ENCODE results near the gene ATG4B.

Gene ATG4B

GRCh38 chr2:241629762-241630435 lies 7.6 kb upstream of the ATG4B start:
- TF ChIP-seq, protein P1, sequence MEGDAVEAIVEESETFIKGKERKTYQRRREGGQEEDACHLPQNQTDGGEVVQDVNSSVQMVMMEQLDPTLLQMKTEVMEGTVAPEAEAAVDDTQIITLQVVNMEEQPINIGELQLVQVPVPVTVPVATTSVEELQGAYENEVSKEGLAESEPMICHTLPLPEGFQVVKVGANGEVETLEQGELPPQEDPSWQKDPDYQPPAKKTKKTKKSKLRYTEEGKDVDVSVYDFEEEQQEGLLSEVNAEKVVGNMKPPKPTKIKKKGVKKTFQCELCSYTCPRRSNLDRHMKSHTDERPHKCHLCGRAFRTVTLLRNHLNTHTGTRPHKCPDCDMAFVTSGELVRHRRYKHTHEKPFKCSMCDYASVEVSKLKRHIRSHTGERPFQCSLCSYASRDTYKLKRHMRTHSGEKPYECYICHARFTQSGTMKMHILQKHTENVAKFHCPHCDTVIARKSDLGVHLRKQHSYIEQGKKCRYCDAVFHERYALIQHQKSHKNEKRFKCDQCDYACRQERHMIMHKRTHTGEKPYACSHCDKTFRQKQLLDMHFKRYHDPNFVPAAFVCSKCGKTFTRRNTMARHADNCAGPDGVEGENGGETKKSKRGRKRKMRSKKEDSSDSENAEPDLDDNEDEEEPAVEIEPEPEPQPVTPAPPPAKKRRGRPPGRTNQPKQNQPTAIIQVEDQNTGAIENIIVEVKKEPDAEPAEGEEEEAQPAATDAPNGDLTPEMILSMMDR (IDR thresholded peaks at IDR 0.05), result no peak

DNA sequence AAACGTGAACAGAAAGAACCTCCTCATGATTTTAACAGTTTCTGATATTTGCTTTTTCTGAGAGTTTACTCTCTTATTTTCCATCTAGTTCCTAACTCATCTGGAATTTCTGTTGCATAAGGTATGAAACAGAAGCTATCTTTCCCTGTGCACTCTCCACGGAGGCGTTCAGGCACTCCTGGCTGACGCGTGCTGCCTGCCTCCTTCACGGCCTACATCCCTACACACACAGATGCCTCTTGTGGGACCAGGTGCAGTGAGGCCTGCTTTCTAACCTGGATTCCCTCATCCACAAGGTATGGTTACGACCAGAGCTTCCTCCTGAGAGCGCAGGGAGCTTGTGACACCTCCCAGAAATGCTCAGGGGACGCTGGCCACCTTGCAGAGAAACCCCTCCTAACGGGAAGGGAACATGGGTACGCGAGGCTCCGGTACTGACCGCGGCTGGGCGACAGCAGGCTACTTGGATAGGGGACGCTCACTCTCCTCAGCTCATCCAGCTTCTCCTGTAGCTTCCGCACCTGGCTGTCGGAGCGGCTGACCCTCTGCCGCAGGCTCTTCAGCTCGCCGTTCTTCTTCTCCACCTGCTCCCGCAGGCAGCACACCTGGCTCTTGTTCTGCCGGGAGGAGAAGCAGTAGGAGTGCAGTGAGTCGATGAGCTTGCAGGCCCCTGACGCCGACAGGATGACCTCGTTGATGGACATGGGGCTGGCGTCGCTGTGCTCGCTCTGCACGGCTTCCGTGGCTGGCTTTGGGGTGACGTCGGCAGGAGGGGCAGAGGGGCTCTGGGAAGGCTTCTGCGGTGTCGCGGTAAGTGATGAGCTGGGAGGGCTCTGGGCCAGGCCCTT lies 4.8 kb upstream of the ATG4B start:
- TF ChIP-seq, protein P1 (IDR thresholded peaks at IDR 0.05), result no peak

GRCh38 chr2:241633561-241633960 lies 3.9 kb upstream of the ATG4B start:
- TF ChIP-seq, protein P1 (IDR thresholded peaks at IDR 0.05), result no peak

DNA sequence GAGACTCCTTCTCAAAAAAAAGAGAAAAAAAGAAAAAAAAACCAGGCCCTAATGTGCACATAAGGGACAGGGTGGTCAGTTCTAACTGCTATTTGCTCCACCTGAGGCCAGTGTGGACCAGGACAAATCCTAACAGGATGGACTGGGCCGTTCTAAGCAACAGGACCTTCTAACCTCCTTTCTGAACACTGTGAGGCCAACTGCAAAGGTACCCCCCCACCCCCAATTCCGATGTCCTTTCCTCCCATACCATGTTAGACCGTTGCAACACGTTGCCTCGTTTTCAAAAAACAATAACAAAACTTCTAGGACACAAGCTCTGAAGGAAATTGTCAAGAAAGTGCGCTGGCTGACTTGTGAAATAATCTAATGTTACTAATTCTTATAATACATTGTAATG lies 1.7 kb upstream of the ATG4B start:
- TF ChIP-seq, protein P1 (IDR thresholded peaks at IDR 0.05), result no peak

DNA sequence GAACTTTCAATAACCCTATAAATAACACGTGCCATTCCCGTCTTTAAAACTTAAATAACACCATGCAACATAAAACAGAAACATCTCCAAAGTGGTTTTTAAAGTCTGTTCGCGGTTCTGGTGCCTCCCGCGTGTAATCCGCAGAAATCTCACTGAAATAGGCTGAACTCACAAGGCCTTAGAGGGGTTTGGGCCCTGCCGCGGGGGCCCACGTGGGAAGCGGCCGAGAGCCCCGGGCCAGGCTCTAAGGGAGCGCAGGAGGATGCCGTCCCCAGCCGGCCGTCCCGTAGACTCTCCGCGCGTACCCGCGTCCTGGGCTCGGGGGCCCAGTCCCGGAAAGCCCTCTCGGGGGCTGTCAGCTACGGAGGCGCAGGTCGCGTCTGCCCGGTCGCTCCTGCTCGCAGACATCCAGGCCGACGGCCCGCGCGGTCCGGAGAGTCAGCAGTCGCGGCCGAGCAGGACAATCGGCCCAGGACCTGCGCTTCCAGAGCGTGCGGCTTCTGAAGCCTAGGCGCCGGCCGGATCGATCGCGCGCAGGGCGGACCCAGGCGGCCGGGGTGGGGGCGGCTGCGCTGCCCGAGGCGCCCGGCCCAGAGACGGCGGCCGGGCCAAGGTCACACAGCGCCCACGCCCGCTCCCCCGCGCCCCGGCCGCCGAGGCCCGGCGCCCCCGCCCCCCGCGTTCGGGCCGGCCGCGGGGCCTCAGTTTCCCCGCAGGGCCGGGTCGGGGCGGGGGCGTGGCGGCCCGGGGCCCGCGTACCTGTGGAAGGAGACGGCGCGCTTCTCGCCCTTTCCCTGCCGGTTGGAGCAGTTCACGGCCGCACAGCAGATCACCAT lies 1.1 kb upstream of the ATG4B start:
- TF ChIP-seq, protein P1 (IDR thresholded peaks at IDR 0.05), result no peak

GRCh38 chr2:241637795-241638660 lies 535 bp downstream of the ATG4B start:
- TF ChIP-seq, protein P1 (IDR thresholded peaks at IDR 0.05), result no peak
